GM19438 (cell line): ENCODE measurements around the gene METTL21A.

ENCODE experiments used
- ATAC-seq: cut with Tn5 transposase; IDR thresholded peaks from one replicate; pipeline ENCODE4 v1.9.1; 2021; ENCODE audit warnings: low read depth; ENCODE audit not compliant: unreplicated experiment

The METTL21A gene

GRCh38 chr2:207624185-207625013 is 795 bp downstream of the METTL21A start:
- peak; percentile 41 for ATAC-seq

- no peak for ATAC-seq
Measured at GRCh38 chr2:207621501-207622039, 3.6 kb downstream of the METTL21A start.

GRCh38 chr2:207619764-207620203 is 5.4 kb downstream of the METTL21A start:
- ATAC-seq: no peak

- ATAC-seq: no peak
Measured at GRCh38 chr2:207617011-207617671, 8.1 kb downstream of the METTL21A start.

GRCh38 chr2:207616185-207616584 is 9.0 kb downstream of the METTL21A start:
- ATAC-seq: no peak

GRCh38 chr2:207614824-207615223 is 10.4 kb downstream of the METTL21A start:
- no peak for ATAC-seq

- no peak for ATAC-seq
Measured at GRCh38 chr2:207612714-207613113, 12.5 kb downstream of the METTL21A start.

- ATAC-seq: no peak
Measured at GRCh38 chr2:207606829-207607228, 18.4 kb downstream of the METTL21A start.

- ATAC-seq: no peak
Measured at GRCh38 chr2:207606399-207606798, 18.8 kb downstream of the METTL21A start.

- no peak for ATAC-seq
Measured at GRCh38 chr2:207603486-207603885, 21.7 kb downstream of the METTL21A start.

GRCh38 chr2:207601774-207602173 is 23.4 kb downstream of the METTL21A start:
- ATAC-seq: no peak

- ATAC-seq: no peak
Measured at GRCh38 chr2:207600231-207600630, 25.0 kb downstream of the METTL21A start.

- no peak for ATAC-seq
Measured at GRCh38 chr2:207599636-207600035, 25.6 kb downstream of the METTL21A start.

- ATAC-seq: no peak
Measured at GRCh38 chr2:207594731-207595130, 30.5 kb downstream of the METTL21A start.

GRCh38 chr2:207594264-207594663 is 30.9 kb downstream of the METTL21A start:
- no peak for ATAC-seq

- ATAC-seq: no peak
Measured at GRCh38 chr2:207593277-207593676, 31.9 kb downstream of the METTL21A start.

- ATAC-seq: no peak
Measured at GRCh38 chr2:207589143-207589542, 36.1 kb downstream of the METTL21A start.

- no peak for ATAC-seq
Measured at GRCh38 chr2:207587305-207587704, 37.9 kb downstream of the METTL21A start.

- no peak for ATAC-seq
Measured at GRCh38 chr2:207584952-207585351, 40.2 kb downstream of the METTL21A start.

GRCh38 chr2:207571370-207571769 is 53.8 kb downstream of the METTL21A start:
- no peak for ATAC-seq

- ATAC-seq: no peak
Measured at GRCh38 chr2:207567671-207568070, 57.5 kb downstream of the METTL21A start.
